Neural cell (in vitro differentiated cells): Measurements from ENCODE around the gene NUP210. TPM values are rescaled to one million over a fixed set of nuclear protein-coding genes. Genes with fewer than 3 reads are reported as not detected.

Experiments
- H2AFZ ChIP-seq: fragments of 200-600, 300-800 bp; sonication (generic), shearing (Covaris generic); 2 replicates; pipeline ENCODE4 v1.6.0; 2014; ENCODE audit warnings: low read depth, mild to moderate bottlenecking, antibody characterized with exemption, low read length, moderate library complexity
- H3F3A ChIP-seq: fragments of 200-600 bp; shearing (Covaris generic); 2 replicates; pipeline ENCODE4 v1.6.1; 2016; ENCODE audit warnings: mild to moderate bottlenecking, moderate library complexity, mixed read lengths, antibody characterized with exemption, low read length; ENCODE audit not compliant: insufficient read depth, poor library complexity, severe bottlenecking
- H3K27ac ChIP-seq: fragments of 200-600, 300-800 bp; sonication (generic), shearing (Covaris generic); 2 replicates; pipeline ENCODE4 v1.5.1; 2014; ENCODE audit warnings: mild to moderate bottlenecking, low read length, moderate library complexity
- H3K27me3 ChIP-seq: fragments of 300-800, 200-600 bp; sonication (generic), shearing (Covaris generic); 2 replicates; pipeline ENCODE4 v1.6.0; 2014; ENCODE audit warnings: mild to moderate bottlenecking, low read depth, low read length, moderate library complexity; ENCODE audit not compliant: insufficient read depth
- H3K36me3 ChIP-seq: fragments of 300-800, 200-600 bp; sonication (generic), shearing (Covaris generic); 2 replicates; pipeline ENCODE4 v1.5.1; 2014; ENCODE audit warnings: mild to moderate bottlenecking, antibody characterized with exemption, low read length, moderate library complexity; ENCODE audit not compliant: insufficient read depth
- H3K4me2 ChIP-seq: fragments of 300-800, 200-600 bp; sonication (generic), shearing (Covaris generic); 2 replicates; pipeline ENCODE4 v1.6.0; 2014; ENCODE audit warnings: mild to moderate bottlenecking, low read length
- H3K4me3 ChIP-seq: fragments of 300-800, 200-600 bp; sonication (generic), shearing (Covaris generic); 2 replicates; pipeline ENCODE4 v1.5.1; 2014; ENCODE audit warnings: mild to moderate bottlenecking, low read length, moderate library complexity
- H3K79me2 ChIP-seq: fragments of 200-600 bp; shearing (Covaris generic); replicated peaks from 2 replicates; pipeline ENCODE4 v1.6.0; 2014; ENCODE audit warnings: mild to moderate bottlenecking, low read length, moderate library complexity; ENCODE audit not compliant: insufficient read depth
- H3K9ac ChIP-seq: fragments of 300-800, 200-600 bp; sonication (generic), shearing (Covaris generic); 2 replicates; pipeline ENCODE4 v1.6.1; 2016; ENCODE audit warnings: mild to moderate bottlenecking, low read length, mixed read lengths
- H3K9me2 ChIP-seq: fragments of 200-600 bp; shearing (Covaris generic); 2 replicates; pipeline ENCODE4 v1.6.1; 2016; ENCODE audit warnings: mild to moderate bottlenecking, low read length, mixed read lengths; ENCODE audit not compliant: insufficient read depth
- H3K9me3 ChIP-seq: fragments of 200-600, 300-800 bp; sonication (generic), shearing (Covaris generic); 2 replicates; pipeline ENCODE4 v1.6.1; 2016; ENCODE audit warnings: mild to moderate bottlenecking, mixed run types, low read length, moderate library complexity, mixed read lengths
- H4K20me1 ChIP-seq: fragments of 200-600 bp; shearing (Covaris generic); 2 replicates; pipeline ENCODE4 v1.6.1; 2016; ENCODE audit warnings: mild to moderate bottlenecking, mixed run types; ENCODE audit not compliant: insufficient read depth
- CTCF ChIP-seq: fragments of 450-650 bp; IDR thresholded peaks from 2 replicates; pipeline ENCODE4 v1.5.1; 2014; ENCODE audit warnings: antibody characterized with exemption, mild to moderate bottlenecking, moderate library complexity; ENCODE audit not compliant: poor library complexity, severe bottlenecking
- EP300 ChIP-seq: fragments of 450-650 bp; conservative IDR thresholded peaks from 2 replicates; pipeline ENCODE4 v1.6.1; 2014; ENCODE audit warnings: antibody characterized with exemption, mild to moderate bottlenecking, moderate library complexity; ENCODE audit not compliant: poor library complexity, severe bottlenecking
- EZH2 ChIP-seq: fragments of 200-600, 300-800 bp; shearing (Covaris generic), sonication (generic); IDR thresholded peaks from 2 replicates; pipeline ENCODE4 v1.6.1; 2014; ENCODE audit warnings: antibody characterized with exemption, low read length, borderline replicate concordance, mild to moderate bottlenecking; ENCODE audit not compliant: insufficient read depth, poor library complexity, severe bottlenecking
- MXI1 ChIP-seq: fragments of 450-650 bp; conservative IDR thresholded peaks from 2 replicates; pipeline ENCODE4 v1.6.1; 2014; ENCODE audit warnings: antibody characterized with exemption, mild to moderate bottlenecking; ENCODE audit not compliant: poor library complexity, severe bottlenecking
- POLR2AphosphoS5 ChIP-seq: IDR thresholded peaks from 2 replicates; pipeline ENCODE4 v1.6.1; 2012
- RAD21 ChIP-seq: fragments of 450-650 bp; conservative IDR thresholded peaks from 2 replicates; pipeline ENCODE4 v1.6.1; 2014; ENCODE audit warnings: antibody characterized with exemption, mild to moderate bottlenecking, moderate library complexity
- REST ChIP-seq: IDR thresholded peaks from 2 replicates; pipeline ENCODE4 v1.6.1; 2012; ENCODE audit warnings: borderline replicate concordance
- SMC3 ChIP-seq: fragments of 450-650 bp; conservative IDR thresholded peaks from 2 replicates; pipeline ENCODE4 v1.6.1; 2014; ENCODE audit warnings: antibody characterized with exemption, mild to moderate bottlenecking, moderate library complexity; ENCODE audit not compliant: poor library complexity
- TAF1 ChIP-seq: IDR thresholded peaks from 2 replicates; pipeline ENCODE4 v1.6.1; 2012; ENCODE audit warnings: low read depth
- polyA plus RNA-seq: library from polyadenylated mRNA; depleted of rRNA; stranded (reverse); fragments of >200 nt; gene quantifications from 2 replicates; pipeline ENCODE4 v1.2.3, GENCODE V29; 2014

NUP210 gene
- polyA plus RNA-seq, 1 donor from 2014 or later, result 8.2 TPM

DNA sequence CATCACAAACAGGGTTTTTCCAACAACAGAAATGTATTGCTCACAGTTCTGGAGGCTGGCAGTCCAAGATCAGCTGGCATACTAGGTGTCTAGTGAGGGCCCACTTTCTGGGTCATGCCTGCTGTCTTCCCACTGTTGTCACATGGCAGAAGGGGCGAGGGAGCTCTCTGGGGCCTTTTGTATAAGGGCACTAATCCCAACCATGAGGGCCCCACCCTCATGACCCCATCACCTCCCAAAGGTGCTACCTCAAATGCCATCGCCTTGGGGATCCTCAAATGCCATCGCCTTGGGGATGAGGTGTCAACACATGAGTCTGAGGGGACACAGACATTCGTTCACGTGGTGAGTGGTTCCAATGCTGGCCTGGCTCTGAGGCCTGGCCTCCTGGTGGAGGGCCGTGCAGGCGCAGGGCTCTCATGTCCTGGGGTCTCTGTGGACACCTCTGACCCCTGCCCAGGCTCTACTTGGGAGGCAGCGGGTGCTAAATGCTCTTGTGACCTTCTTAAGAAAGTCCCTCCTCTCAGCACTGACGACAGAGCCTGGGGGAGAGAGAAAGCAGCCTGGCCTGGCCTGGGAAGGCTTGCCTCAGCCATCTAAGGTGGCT lies 16.8 kb downstream of the NUP210 start:
- no peaks in the 10 kb centered on the region for H3K27me3 ChIP-seq
- no peak overlapping the region for H3K4me2 ChIP-seq
- peaks cover 9% of the 10 kb centered on the region for H3K9me3 ChIP-seq
- no peaks in the 10 kb centered on the region for H3K9me2 ChIP-seq
- TF ChIP-seq RAD21, result no peak
- no peak for TF ChIP-seq EP300
- TF ChIP-seq EZH2, result no peak
- no peak for TF ChIP-seq SMC3
- TF ChIP-seq REST, result no peak
- TF ChIP-seq CTCF, result no peak
- no peak for TF ChIP-seq TAF1
- no peak for TF ChIP-seq MXI1
- TF ChIP-seq POLR2AphosphoS5, result no peak
- H3K27ac ChIP-seq, result no peak overlapping the region
- no peaks in the 10 kb centered on the region for H3F3A ChIP-seq
- H3K9ac ChIP-seq, result no peak overlapping the region
- no peak overlapping the region for H3K4me3 ChIP-seq
- no peaks in the 10 kb centered on the region for H3K36me3 ChIP-seq
- H3K79me2 ChIP-seq, result peaks cover 3% of the 10 kb centered on the region
- H4K20me1 ChIP-seq, result no peaks in the 10 kb centered on the region
- H2AFZ ChIP-seq, result no peak overlapping the region

- Histone ChIP-seq H3K36me3 (no peaks in the 10 kb centered on the region), H3K9me2 (no peaks in the 10 kb centered on the region), H4K20me1 (no peaks in the 10 kb centered on the region), H3K79me2 (peaks cover 3% of the 10 kb centered on the region), H3K9me3 (peaks cover 5% of the 10 kb centered on the region), H3K9ac (no peak overlapping the region), H3F3A (no peaks in the 10 kb centered on the region), H3K27ac (no peak overlapping the region), H2AFZ (no peak overlapping the region), H3K4me3 (no peak overlapping the region), H3K4me2 (no peak overlapping the region), H3K27me3 (no peaks in the 10 kb centered on the region)
- no peak for TF ChIP-seq CTCF
- no peak for TF ChIP-seq RAD21
- TF ChIP-seq EZH2, result no peak
- TF ChIP-seq MXI1, result no peak
Observed at GRCh38 chr3:13401149-13401548, 19.0 kb downstream of the NUP210 start.
